K562 (cell line): Measurements from ENCODE around the gene NPEPPS. TPM values are rescaled to one million over a fixed set of nuclear protein-coding genes. Genes with fewer than 3 reads are reported as not detected.
A peak's percentile ranks its signal among the peaks of the same experiment; 100 is the strongest.

Source experiments
- CBFA2T2 ChIP-seq: fragments of 450-650 bp; conservative IDR thresholded peaks from 2 replicates; pipeline ENCODE4 v1.6.1; 2017; ENCODE audit warnings: mild to moderate bottlenecking
- CREB1 ChIP-seq, 2 experiments: sonication (generic) in 1 of 2; formaldehyde crosslinking in 1 of 2; IDR thresholded peaks; 2 replicates each; pipeline versions ENCODE4 v1.6.1 to v1.8.0; 2012 to 2022; ENCODE audit warnings: inconsistent platforms in 1 of 2, mild to moderate bottlenecking in 1 of 2, missing genetic modification reagents in 1 of 2, moderate library complexity in 1 of 2
- E4F1 ChIP-seq: fragments of 250-450 bp; sonication (Bioruptor Pico); IDR thresholded peaks from 2 replicates; pipeline ENCODE4 v1.5.0; 2021; ENCODE audit warnings: mild to moderate bottlenecking, borderline replicate concordance
- ETS2 ChIP-seq: IDR thresholded peaks from 2 replicates; pipeline ENCODE4 v1.6.1; 2016; ENCODE audit warnings: borderline replicate concordance, missing genetic modification characterization, mild to moderate bottlenecking, moderate library complexity, missing compliant biosample characterization; ENCODE audit not compliant: poor library complexity, severe bottlenecking
- HBP1 ChIP-seq: fragments of 450-650 bp; formaldehyde crosslinking; IDR thresholded peaks from 2 replicates; pipeline ENCODE4 v1.4.0; 2022; ENCODE audit warnings: missing genetic modification characterization
- HDAC8 ChIP-seq: fragments of 450-650 bp; IDR thresholded peaks from 2 replicates; pipeline ENCODE4 v1.6.1; 2016; ENCODE audit warnings: mild to moderate bottlenecking, missing genetic modification characterization, moderate library complexity, missing compliant biosample characterization
- HIVEP1 ChIP-seq: fragments of 250-450 bp; sonication (Bioruptor Pico); IDR thresholded peaks from 2 replicates; pipeline ENCODE4 v1.4.0; 2020; ENCODE audit warnings: mild to moderate bottlenecking
- ILK ChIP-seq: fragments of 450-650 bp; IDR thresholded peaks from 2 replicates; pipeline ENCODE4 v1.6.1; 2016; ENCODE audit warnings: missing genetic modification characterization, low read depth, mild to moderate bottlenecking, missing compliant biosample characterization, moderate library complexity, borderline replicate concordance
- LEF1 ChIP-seq: fragments of 450-650 bp; IDR thresholded peaks from 2 replicates; pipeline ENCODE4 v1.6.1; 2016; ENCODE audit warnings: mild to moderate bottlenecking
- MED1 ChIP-seq: sonication (generic); formaldehyde crosslinking; IDR thresholded peaks from 2 replicates; pipeline ENCODE4 v1.8.1; 2023; ENCODE audit warnings: missing genetic modification reagents, borderline replicate concordance
- MXI1 ChIP-seq: IDR thresholded peaks from 2 replicates; pipeline ENCODE4 v1.6.1; 2011; ENCODE audit warnings: low read depth, mild to moderate bottlenecking, improper control_type of control experiment, low read length
- POLR2AphosphoS2 ChIP-seq: IDR thresholded peaks from 2 replicates; pipeline ENCODE4 v1.6.1; 2012; ENCODE audit warnings: low read length, improper control_type of control experiment
- SRF ChIP-seq, 2 experiments: fragments of 250-450, 450-650 bp in 1 of 2; sonication (Bioruptor Pico) in 1 of 2; sonication (generic) in 1 of 2; formaldehyde crosslinking; IDR thresholded peaks; 2 replicates each; pipeline versions ENCODE4 v1.5.0 to v1.5.1; 2020 to 2022; ENCODE audit warnings: mild to moderate bottlenecking in 1 of 2, missing genetic modification reagents in 1 of 2
- XRCC5 ChIP-seq: fragments of 200-400 bp; formaldehyde crosslinking; IDR thresholded peaks from 2 replicates; pipeline ENCODE4 v1.6.1; 2017; ENCODE audit warnings: low read depth, mild to moderate bottlenecking, low read length
- ZFP30 ChIP-seq: fragments of 250-450 bp; sonication (Bioruptor Pico); IDR thresholded peaks from 2 replicates; pipeline ENCODE4 v1.8.0; 2022; ENCODE audit warnings: moderate library complexity, mild to moderate bottlenecking, inconsistent platforms, borderline replicate concordance
- ZMIZ1 ChIP-seq, 2 experiments: fragments of 150-350 bp in 1 of 2; IDR thresholded peaks; 2 replicates each; pipeline ENCODE4 v1.6.1; 2012 to 2016; ENCODE audit warnings: low read depth in 2 of 2, low read length in 2 of 2, mild to moderate bottlenecking in 1 of 2, moderate library complexity in 1 of 2
- ZNF174 ChIP-seq: fragments of 250-450 bp; sonication (Bioruptor Pico); IDR thresholded peaks from 2 replicates; pipeline ENCODE4 v1.4.0; 2020; ENCODE audit warnings: mild to moderate bottlenecking
- ZNF644 ChIP-seq: fragments of 200-800 bp; sonication (Bioruptor generic); IDR thresholded peaks from 2 replicates; pipeline ENCODE4 v1.6.1; 2016; ENCODE audit warnings: low read depth, missing genetic modification characterization, missing compliant biosample characterization
- ZNF778 ChIP-seq: fragments of 450-650 bp; formaldehyde crosslinking; IDR thresholded peaks from 2 replicates; pipeline ENCODE4 v1.4.0; 2020; ENCODE audit warnings: mild to moderate bottlenecking, moderate library complexity
- ZNF830 ChIP-seq: fragments of 250-450 bp; sonication (Bioruptor Pico); IDR thresholded peaks from 2 replicates; pipeline ENCODE4 v1.5.0; 2021; ENCODE audit warnings: mild to moderate bottlenecking
- polyA plus RNA-seq, 8 experiments: library from polyadenylated mRNA; depleted of rRNA in 4 of 8; stranded (reverse) in 5 of 8; unstranded in 3 of 8; fragments of >200 nt; fragmentation: Nextera tagmentation in 2 of 8; fragmentation: Illumina TruSeq in 1 of 8; extraction: Ambion mirVana in 2 of 8; extraction: Trizol in 1 of 8; gene quantifications; 2 replicates each; pipeline versions ENCODE4 v1.2.1 to v1.2.3, GENCODE V29; 2011 to 2014; ENCODE audit warnings: inconsistent platforms in 1 of 8, missing spikeins in 1 of 8
- total RNA-seq, 7 experiments: library from RNA; depleted of rRNA in 6 of 7; stranded (reverse); fragments of >200 nt in 6 of 7; fragmentation: Illumina TruSeq in 2 of 7; extraction: Trizol in 2 of 7; gene quantifications; 2 replicates each; pipeline versions ENCODE4 v1.2.1 to v1.2.3, GENCODE V29; 2011 to 2021; ENCODE audit warnings: low replicate concordance in 1 of 7

Gene NPEPPS
- total and polyA plus RNA-seq, 9 of the 15 experiments (the other 6 are each of a cell fraction or from before 2014, with no cell fraction given): 21.4 to 108 (median 46.0) TPM

GRCh38 chr17:47650525-47651522, 119.9 kb downstream of the NPEPPS start (continued):
- no peak for TF ChIP-seq ZMIZ1 (IDR thresholded peaks at IDR 0.05; ENCODE audit: low read depth in 2 of 2, low read length in 2 of 2)
- no peak for TF ChIP-seq ZFP30 (CRISPR knock-in tag)
- peak; percentile 84 for TF ChIP-seq MXI1
- no peak for TF ChIP-seq MED1 (CRISPR knock-in tag)
- no peak for TF ChIP-seq ZNF174 (CRISPR knock-in tag)
- no peak for TF ChIP-seq HDAC8 (tag)
- TF ChIP-seq CREB1 (IDR thresholded peaks at IDR 0.05): peak; percentile 57
- peak; percentile 47 for TF ChIP-seq CREB1 (CRISPR knock-in tag; IDR thresholded peaks at IDR 0.05)
- TF ChIP-seq CBFA2T2: no peak
- peak; percentile 39; the same call in 1 of the 2 replicates for TF ChIP-seq POLR2AphosphoS2
- TF ChIP-seq SRF (CRISPR knock-in tag; IDR thresholded peaks at IDR 0.05): no peak
- TF ChIP-seq E4F1 (CRISPR knock-in tag): no peak
- no peak for TF ChIP-seq XRCC5
- no peak for TF ChIP-seq HIVEP1 (CRISPR knock-in tag)
- no peak for TF ChIP-seq ETS2
- no peak for TF ChIP-seq LEF1
- TF ChIP-seq ZNF644 (tag): no peak
- no peak for TF ChIP-seq ZNF830
- no peak for TF ChIP-seq ZNF778
- TF ChIP-seq HBP1 (CRISPR knock-in tag): no peak
- TF ChIP-seq ILK (tag): no peak
